ENCODE data around the gene PATE3. TPM values are rescaled to one million over a fixed set of nuclear protein-coding genes. Genes with fewer than 3 reads are reported as not detected.

The PATE3 gene, protein sequence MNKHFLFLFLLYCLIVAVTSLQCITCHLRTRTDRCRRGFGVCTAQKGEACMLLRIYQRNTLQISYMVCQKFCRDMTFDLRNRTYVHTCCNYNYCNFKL
- total RNA-seq (2022; extraction: Qiagen RNA extraction) = not detected in 5 replicates

DNA sequence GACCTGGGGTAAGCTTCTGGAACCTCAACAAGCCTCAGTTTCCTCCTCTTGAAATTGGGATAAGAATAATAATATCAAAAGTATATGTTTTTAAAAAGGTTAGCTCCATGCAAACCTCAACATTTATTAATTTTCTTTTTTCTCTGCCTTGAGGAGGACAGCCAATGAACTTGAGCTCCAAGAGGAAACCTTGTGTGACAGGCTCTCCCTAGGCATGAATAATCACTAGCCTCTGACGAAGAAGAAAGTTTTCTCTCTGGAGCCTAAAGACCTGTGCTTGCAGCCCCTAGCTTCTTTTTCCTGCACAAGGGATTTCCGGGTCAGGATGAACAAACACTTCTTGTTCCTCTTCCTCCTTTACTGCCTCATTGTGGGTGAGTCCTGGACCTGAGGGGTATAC, at the start of gene PATE3:
PATE3 (plus strand) TSS at position 301 of the 400 bp plus-strand sequence; CDS start at position 326, 25 bp downstream.

DNA sequence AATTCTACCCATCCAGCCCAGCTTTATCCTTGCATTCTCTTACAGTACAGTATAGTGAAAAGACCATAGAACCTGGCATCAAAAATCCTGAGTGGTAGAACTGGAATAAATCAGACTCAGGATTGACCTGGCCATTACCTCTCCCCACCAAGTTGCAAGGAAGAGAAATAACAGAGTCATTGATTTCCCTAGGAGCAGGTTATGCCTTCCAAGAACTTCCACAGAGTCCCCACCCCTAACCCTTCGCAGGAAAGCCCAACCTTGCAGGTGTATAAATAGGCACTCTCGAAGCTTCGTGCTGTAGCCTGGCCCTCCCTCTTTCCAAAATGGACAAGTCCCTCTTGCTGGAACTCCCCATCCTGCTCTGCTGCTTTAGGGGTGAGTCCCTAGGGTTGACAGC, 41.9 kb upstream of the PATE3 start, which contains the start of gene PATE1:
PATE1 (plus strand) TSS at position 301 of the 400 bp plus-strand sequence; CDS start at position 327, 26 bp downstream.

DNA sequence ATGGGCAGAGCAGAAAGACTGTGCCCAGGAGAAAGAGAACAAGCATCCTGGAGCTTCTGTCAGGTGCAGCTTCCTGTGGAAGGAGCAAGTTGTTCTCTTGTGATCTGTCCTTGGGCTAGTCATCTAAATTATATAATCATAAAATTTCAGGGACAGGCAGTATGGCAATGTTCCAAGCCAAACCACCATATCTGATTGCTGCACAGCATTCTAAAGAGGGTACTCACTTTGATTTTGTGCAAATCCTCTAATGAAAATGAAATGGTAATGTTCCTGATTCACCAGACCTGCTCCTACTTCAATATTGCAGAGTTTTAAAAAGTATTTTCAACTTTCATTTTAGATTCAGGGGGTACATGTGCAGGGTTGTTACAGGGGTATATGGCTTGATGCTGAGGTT, 9.2 kb upstream of the PATE3 start, which contains the start of gene PATE2:
PATE2 (minus strand) TSS at position 101 of the 400 bp plus-strand sequence; CDS start at position 46, 55 bp downstream.

DNA sequence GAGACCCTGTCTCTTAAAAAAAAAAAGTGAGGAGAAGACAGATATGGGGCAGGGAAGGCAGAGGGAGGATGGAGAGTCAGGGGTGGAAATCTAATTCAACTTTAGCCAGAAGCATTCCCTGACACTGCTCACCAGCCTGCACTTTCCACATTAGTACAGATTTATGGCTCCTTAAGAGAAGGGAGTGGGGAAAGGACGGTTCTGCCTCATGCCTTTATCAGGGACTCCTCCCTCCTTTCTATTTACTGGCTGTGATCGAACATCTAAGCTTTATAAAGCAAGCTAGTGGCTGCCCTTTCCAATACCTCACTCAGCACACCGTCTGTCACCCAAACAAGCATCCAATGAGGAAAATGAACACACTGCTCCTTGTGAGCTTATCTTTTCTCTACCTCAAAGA, 45.1 kb downstream of the PATE3 start, which contains the start of gene PATE4:
PATE4 (plus strand) TSS at position 301 of the 400 bp plus-strand sequence; CDS start at position 345, 44 bp downstream.

Other genes starting within 250 kb of the PATE3 start
- 102 to 118 TPM (median 104 TPM) in 5 replicates for gene EI24, start 218.7 kb upstream of the PATE3 start, total RNA-seq (2022; extraction: Qiagen RNA extraction)
- gene STT3A, start 195.3 kb upstream of the PATE3 start, total RNA-seq (2022; extraction: Qiagen RNA extraction) = 86.9 to 122 TPM (median 94.3 TPM) in 5 replicates
- gene CHEK1, start 163.0 kb upstream of the PATE3 start, total RNA-seq (2022; extraction: Qiagen RNA extraction) = 28.7 to 34.7 TPM (median 29.6 TPM) in 5 replicates
- gene ACRV1, start 107.3 kb upstream of the PATE3 start, total RNA-seq (2022; extraction: Qiagen RNA extraction) = 0.08 TPM in 1 of 5 replicates, not detected in the others
- not detected in 5 replicates for gene PATE1, start 41.8 kb upstream of the PATE3 start, total RNA-seq (2022; extraction: Qiagen RNA extraction)
- not detected in 5 replicates for gene PATE2, start 9.3 kb upstream of the PATE3 start, total RNA-seq (2022; extraction: Qiagen RNA extraction)
- not detected in 5 replicates for gene PATE4, start 45.2 kb downstream of the PATE3 start, total RNA-seq (2022; extraction: Qiagen RNA extraction)
- 10.6 to 13.4 TPM (median 12.9 TPM) in 5 replicates for gene HYLS1, start 99.5 kb downstream of the PATE3 start, total RNA-seq (2022; extraction: Qiagen RNA extraction)
- gene PUS3, start 115.1 kb downstream of the PATE3 start, total RNA-seq (2022; extraction: Qiagen RNA extraction) = 6.3 to 11.6 TPM (median 7.4 TPM) in 5 replicates
- 0.09 TPM in 1 of 5 replicates, not detected in the others for gene DDX25, start 116.4 kb downstream of the PATE3 start, total RNA-seq (2022; extraction: Qiagen RNA extraction)
- not detected in 5 replicates for gene VSIG10L2, start 157.9 kb downstream of the PATE3 start, total RNA-seq (2022; extraction: Qiagen RNA extraction)